RWPE2 (cell line): ENCODE data around the gene SLC35E2B.
"Not testable (repeated sequence)": the region's sequence is repeated elsewhere in the genome, so short reads cannot be mapped to it uniquely, and the experiment has no call there.

ENCODE experiments used
- ATAC-seq: fragments of 200-7000 bp; cut with Tn5 transposase; 3 replicates; pipeline ENCODE4 v1.9.1; 2021; ENCODE audit warnings: low read depth
- DNase-seq: peaks from one replicate; pipeline ENCODE4 v3.0.0-alpha.2; 2020; ENCODE audit warnings: low spot score
- H3K27ac ChIP-seq: fragments of 450-650 bp; 2 replicates; pipeline ENCODE4 v1.5.1; 2017; ENCODE audit warnings: mild to moderate bottlenecking; ENCODE audit not compliant: poor library complexity, severe bottlenecking
- H3K27me3 ChIP-seq: fragments of 250-450 bp; sonication (Bioruptor Pico); 2 replicates; pipeline ENCODE4 v1.5.1; 2021; ENCODE audit warnings: mild to moderate bottlenecking, moderate library complexity; ENCODE audit not compliant: insufficient read depth, poor library complexity, severe bottlenecking
- H3K36me3 ChIP-seq: fragments of 250-450 bp; sonication (Bioruptor Pico); 2 replicates; pipeline ENCODE4 v1.5.1; 2020; ENCODE audit warnings: low read depth, mild to moderate bottlenecking, moderate library complexity
- H3K4me1 ChIP-seq: fragments of 250-450 bp; sonication (Bioruptor Pico); 2 replicates; pipeline ENCODE4 v1.5.1; 2021; ENCODE audit warnings: mild to moderate bottlenecking, moderate library complexity; ENCODE audit not compliant: insufficient read depth, poor library complexity, severe bottlenecking
- H3K4me3 ChIP-seq: fragments of 250-450 bp; sonication (Bioruptor Pico); 2 replicates; pipeline ENCODE4 v1.5.1; 2021; ENCODE audit warnings: mild to moderate bottlenecking, moderate library complexity; ENCODE audit not compliant: severe bottlenecking
- H3K9me3 ChIP-seq: fragments of 250-450 bp; sonication (Bioruptor Pico); 2 replicates; pipeline ENCODE4 v1.5.1; 2021; ENCODE audit warnings: mild to moderate bottlenecking, moderate library complexity; ENCODE audit not compliant: severe bottlenecking
- CTCF ChIP-seq: fragments of 450-650 bp; IDR thresholded peaks from one replicate; pipeline ENCODE4 v1.5.1; 2017; ENCODE audit warnings: mild to moderate bottlenecking, moderate library complexity; ENCODE audit not compliant: poor library complexity, severe bottlenecking

SLC35E2B gene

GRCh38 chr1:1692714-1693647, at the start of gene SLC35E2B:
Gene SLC35E2B (minus strand): TSS chr1:1692795. CDS start chr1:1676699, 16,096 bp downstream.
- H3K27me3 ChIP-seq, H3K4me1 ChIP-seq, H3K36me3 ChIP-seq, H3K9me3 ChIP-seq: not testable (repeated sequence)
- Histone ChIP-seq H3K27ac (peak within 1 kb of the TSS; percentile 48), H3K4me3 (peak within 1 kb of the TSS; percentile 36)
- peak; percentile 76 for DNase-seq
- ATAC-seq: peak; percentile 83

- peak; percentile 47 for ATAC-seq
- not testable (repeated sequence) for H3K9me3 ChIP-seq, DNase-seq
Measured at GRCh38 chr1:1741013-1741412, 48.4 kb upstream of the SLC35E2B start.

GRCh38 chr1:1738799-1739337, 46.3 kb upstream of the SLC35E2B start:
- H3K4me1 ChIP-seq, H3K4me3 ChIP-seq, H3K9me3 ChIP-seq, H3K36me3 ChIP-seq, H3K27me3 ChIP-seq, H3K27ac ChIP-seq, DNase-seq, ATAC-seq: not testable (repeated sequence)

More at GRCh38 chr1:1741013-1741412, 48.4 kb upstream of the SLC35E2B start:
- not testable (repeated sequence) for H3K4me1 ChIP-seq, H3K36me3 ChIP-seq, H3K27me3 ChIP-seq, H3K4me3 ChIP-seq
- H3K27ac ChIP-seq: peak overlapping the region; percentile 66

- not testable (repeated sequence) for H3K27ac ChIP-seq, H3K4me1 ChIP-seq, H3K4me3 ChIP-seq, H3K27me3 ChIP-seq, DNase-seq, ATAC-seq, H3K9me3 ChIP-seq, H3K36me3 ChIP-seq
Measured at GRCh38 chr1:1737675-1738590, 45.3 kb upstream of the SLC35E2B start.

GRCh38 chr1:1732381-1732780, 39.8 kb upstream of the SLC35E2B start:
- DNase-seq (no peak), ATAC-seq (no peak)
- H3K27me3 ChIP-seq: no peaks in the 10 kb centered on the region
- no peak overlapping the region for H3K4me3 ChIP-seq
- TF ChIP-seq CTCF: no peak
- H3K36me3 ChIP-seq: peaks cover 10% of the 10 kb centered on the region; the same call in 1 of the 2 replicates
- no peaks in the 10 kb centered on the region for H3K9me3 ChIP-seq
- H3K4me1 ChIP-seq: no peaks in the 10 kb centered on the region
- H3K27ac ChIP-seq: no peak overlapping the region

GRCh38 chr1:1730870-1731269, 38.3 kb upstream of the SLC35E2B start:
- no peak for ATAC-seq
- no peak for DNase-seq
- H3K36me3 ChIP-seq: peaks cover 10% of the 10 kb centered on the region; the same call in 1 of the 2 replicates
- no peak overlapping the region for H3K4me3 ChIP-seq
- no peaks in the 10 kb centered on the region for H3K27me3 ChIP-seq
- H3K27ac ChIP-seq: no peak overlapping the region
- no peaks in the 10 kb centered on the region for H3K4me1 ChIP-seq
- H3K9me3 ChIP-seq: no peaks in the 10 kb centered on the region
- no peak for TF ChIP-seq CTCF

- not testable (repeated sequence) for ATAC-seq, H3K9me3 ChIP-seq, DNase-seq, H3K27ac ChIP-seq, H3K27me3 ChIP-seq, H3K4me1 ChIP-seq, H3K4me3 ChIP-seq
- peaks cover 10% of the 10 kb centered on the region; the same call in 1 of the 2 replicates for H3K36me3 ChIP-seq
Measured at GRCh38 chr1:1730230-1730629, 37.6 kb upstream of the SLC35E2B start.

GRCh38 chr1:1729116-1729816, 36.7 kb upstream of the SLC35E2B start:
- H3K4me3 ChIP-seq, H3K4me1 ChIP-seq, ATAC-seq, H3K9me3 ChIP-seq, H3K27me3 ChIP-seq, DNase-seq: not testable (repeated sequence)
- Histone ChIP-seq H3K36me3 (peaks cover 10% of the 10 kb centered on the region; the same call in 1 of the 2 replicates), H3K27ac (peak overlapping the region; percentile 20)
